HepG2 (cell line): ENCODE results near the gene OR8B4. TPM values are rescaled to one million over a fixed set of nuclear protein-coding genes. Genes with fewer than 3 reads are reported as not detected.

Source experiments
- ATAC-seq: fragments of 200-7000 bp; cut with Tn5 transposase; 3 replicates; pipeline ENCODE4 v1.9.1; 2020; ENCODE audit warnings: mild to moderate bottlenecking, moderate library complexity
- BruUV-seq: library from RNA; stranded (reverse); fragments of 400-500 nt; replicated peaks from 2 replicates; lab custom pipeline; 2021; lab: Mats Ljungman, UMichigan
- CTCF ChIA-PET: fragments of 300-600 bp; formaldehyde crosslinking; extraction: SDS; loops from one replicate; lab custom pipeline; 2021; ENCODE audit warnings: low total read pairs, inconsistent platforms, low intra/inter-chr PET ratio; lab: Yijun Ruan, JAX
- POLR2A ChIA-PET: fragments of 350-600 bp; sonication (Branson Sonifier 250); formaldehyde crosslinking; loops from one replicate; lab custom pipeline; 2020; ENCODE audit warnings: antibody characterized with exemption, inconsistent platforms; lab: Yijun Ruan, JAX
- DNase-seq: peaks from one replicate; pipeline ENCODE4 v3.0.0-alpha.2; 2015; ENCODE audit warnings: low spot score
- FAIRE-seq: peaks from 3 replicates; lab custom pipeline; 2011; peaks lifted over from hg19 to GRCh38; lab: Jason Lieb, UNC
- H2AFZ ChIP-seq: one replicate; pipeline ENCODE4 v1.6.1; 2011; ENCODE audit warnings: low read length, inconsistent platforms
- H3K27ac ChIP-seq: fragments of 300-600 bp; 3 replicates; pipeline ENCODE4 v1.8.0; 2011; ENCODE audit warnings: mixed run types, mild to moderate bottlenecking, mixed read lengths, low read length, inconsistent platforms; ENCODE audit not compliant: insufficient read depth; ENCODE audit errors: extremely low read length
- H3K27me3 ChIP-seq, 2 experiments: fragments of 200-600 bp in 1 of 2; 2 replicates in 1 of 2; 3 replicates in 1 of 2; pipeline versions ENCODE4 v1.6.0 to v1.8.0; 2011; ENCODE audit warnings: low read length in 2 of 2, mild to moderate bottlenecking in 2 of 2, moderate library complexity in 2 of 2, inconsistent platforms in 1 of 2; ENCODE audit not compliant: insufficient read depth in 2 of 2, control insufficient read depth in 1 of 2
- H3K36me3 ChIP-seq, 2 experiments: fragments of 200-600 bp in 1 of 2; replicated peaks in 1 of 2; 2 replicates in 1 of 2; 3 replicates in 1 of 2; pipeline versions ENCODE4 v1.5.1 to v1.8.0; 2011; ENCODE audit warnings: low read length in 2 of 2, inconsistent platforms in 1 of 2; ENCODE audit not compliant: insufficient read depth in 2 of 2, control insufficient read depth in 1 of 2
- H3K4me1 ChIP-seq: 2 replicates; pipeline ENCODE4 v1.5.1; 2012; ENCODE audit warnings: low read length, inconsistent platforms; ENCODE audit not compliant: insufficient read depth
- H3K4me2 ChIP-seq: 2 replicates; pipeline ENCODE4 v1.6.0; 2011; ENCODE audit warnings: low read depth, low read length, inconsistent platforms
- H3K4me3 ChIP-seq, 3 experiments: fragments of 200-600 bp in 1 of 3; sonication (generic), shearing (Covaris generic) in 1 of 3; replicated peaks in 1 of 3; 2 replicates each; pipeline ENCODE4 v1.5.1; 2011 to 2016; ENCODE audit warnings: low read length in 3 of 3, inconsistent platforms in 2 of 3, low read depth in 2 of 3, mild to moderate bottlenecking in 2 of 3, control low read depth in 1 of 3, mixed read lengths in 1 of 3; ENCODE audit not compliant: insufficient read depth in 1 of 3
- H3K79me2 ChIP-seq: one replicate; pipeline ENCODE4 v1.6.1; 2011; ENCODE audit warnings: low read length, inconsistent platforms; ENCODE audit not compliant: insufficient read depth
- H3K9ac ChIP-seq: 2 replicates; pipeline ENCODE4 v1.6.0; 2011; ENCODE audit warnings: mild to moderate bottlenecking, low read depth, low read length, inconsistent platforms; ENCODE audit not compliant: insufficient read depth
- H3K9me3 ChIP-seq: 2 replicates; pipeline ENCODE4 v1.5.1; 2012; ENCODE audit warnings: mild to moderate bottlenecking, low read length
- H4K20me1 ChIP-seq: 2 replicates; pipeline ENCODE4 v1.6.0; 2011; ENCODE audit warnings: inconsistent platforms, mild to moderate bottlenecking, low read length, moderate library complexity; ENCODE audit not compliant: insufficient read depth
- ATRX ChIP-seq: sonication (generic); formaldehyde crosslinking; IDR thresholded peaks from 2 replicates; pipeline ENCODE4 v1.4.0; 2020; ENCODE audit warnings: missing genetic modification reagents, borderline replicate concordance
- DR1 ChIP-seq: sonication (generic); formaldehyde crosslinking; IDR thresholded peaks from 2 replicates; pipeline ENCODE4 v1.8.0; 2021; ENCODE audit warnings: mild to moderate bottlenecking, missing genetic modification reagents, inconsistent platforms
- ERF ChIP-seq: IDR thresholded peaks from 2 replicates; pipeline ENCODE4 v1.6.1; 2018; ENCODE audit warnings: missing biosample characterization, missing genetic modification reagents
- IKZF1 ChIP-seq: fragments of 450-650 bp; IDR thresholded peaks from 2 replicates; pipeline ENCODE4 v1.7.1; 2016
- KLF6 ChIP-seq: IDR thresholded peaks from 2 replicates; pipeline ENCODE4 v1.8.0; 2016; ENCODE audit warnings: missing biosample characterization, missing genetic modification reagents
- NCOA1 ChIP-seq: sonication (generic); formaldehyde crosslinking; IDR thresholded peaks from 2 replicates; pipeline ENCODE4 v1.9.0; 2021; ENCODE audit warnings: missing genetic modification reagents
- RFX3 ChIP-seq: IDR thresholded peaks from 2 replicates; pipeline ENCODE4 v1.6.1; 2016; ENCODE audit warnings: missing biosample characterization, missing genetic modification reagents
- SIN3B ChIP-seq: fragments of 150-350 bp; IDR thresholded peaks from 2 replicates; pipeline ENCODE4 v1.6.1; 2014; ENCODE audit warnings: low read length
- TEAD2 ChIP-seq: sonication (generic); formaldehyde crosslinking; IDR thresholded peaks from 2 replicates; pipeline ENCODE4 v1.9.0; 2021; ENCODE audit warnings: missing genetic modification reagents
- ZFX ChIP-seq: sonication (generic); formaldehyde crosslinking; IDR thresholded peaks from 2 replicates; pipeline ENCODE4 v1.4.0; 2020; ENCODE audit warnings: mild to moderate bottlenecking, low read depth, missing genetic modification reagents, moderate library complexity
- ZIK1 ChIP-seq: sonication (generic); formaldehyde crosslinking; IDR thresholded peaks from 2 replicates; pipeline ENCODE4 v1.5.0; 2020; ENCODE audit warnings: mild to moderate bottlenecking, low read depth, missing genetic modification reagents, borderline replicate concordance
- ZNF383 ChIP-seq: sonication (generic); formaldehyde crosslinking; IDR thresholded peaks from 2 replicates; pipeline ENCODE4 v1.4.0; 2020; ENCODE audit warnings: missing genetic modification reagents, mild to moderate bottlenecking, borderline replicate concordance
- ZNF557 ChIP-seq: sonication (generic); formaldehyde crosslinking; IDR thresholded peaks from 2 replicates; pipeline ENCODE4 v1.4.0; 2020; ENCODE audit warnings: missing genetic modification reagents
- ZNF746 ChIP-seq: sonication (generic); formaldehyde crosslinking; IDR thresholded peaks from 2 replicates; pipeline ENCODE4 v1.8.0; 2022; ENCODE audit warnings: mild to moderate bottlenecking, missing genetic modification reagents
- WGBS: methylation state at CpG from one replicate; pipeline ENCODE4 v1.1.6; 2017; ENCODE audit warnings: low lambda C conversion rate; 5-methylcytosine and 5-hydroxymethylcytosine counted together
- in situ Hi-C: cut with HindIII; loops from 2 replicates; pipeline ENCODE4 v1.10.0; 2017; ENCODE audit warnings: low pct_unique_long_range_greater_than_20kb; ENCODE audit not compliant: extremely low pct_ligation_motif_present
- intact Hi-C: fragments of 100-400 bp; cut with micrococcal nuclease; formaldehyde crosslinking; loops from one replicate; pipeline ENCODE4 v1.10.0; 2022; ENCODE audit not compliant: unreplicated experiment
- polyA plus RNA-seq, 8 experiments: library from polyadenylated mRNA; depleted of rRNA in 3 of 8; stranded (reverse) in 7 of 8; unstranded in 1 of 8; fragments of >200 nt; fragmentation: Illumina TruSeq in 4 of 8; extraction: Trizol in 4 of 8; gene quantifications; 2 replicates each; pipeline versions ENCODE4 v1.2.1 to v1.2.3, GENCODE V29; 2011 to 2016; ENCODE audit warnings: low read depth in 4 of 8, missing spikeins in 1 of 8, mixed read lengths in 1 of 8; ENCODE audit not compliant: insufficient read depth in 1 of 8
- total RNA-seq, 5 experiments: library from RNA; depleted of rRNA; stranded (reverse); fragments of >200 nt; fragmentation: Illumina TruSeq; extraction: Trizol; gene quantifications; 2 replicates each; pipeline ENCODE4 v1.2.3, GENCODE V29; 2016; ENCODE audit warnings: low read depth in 1 of 5
- TF ChIP-seq, protein P1 (sequence below): sonication (generic); formaldehyde crosslinking; IDR thresholded peaks from 2 replicates; pipeline ENCODE4 v1.5.0; 2020; ENCODE audit warnings: mild to moderate bottlenecking, missing genetic modification reagents, borderline replicate concordance
- TF ChIP-seq, protein P2 (sequence below): sonication (generic); formaldehyde crosslinking; IDR thresholded peaks from 2 replicates; pipeline ENCODE4 v1.8.1; 2023; ENCODE audit warnings: mild to moderate bottlenecking, moderate library complexity, missing genetic modification reagents

OR8B4 gene
- total and polyA plus RNA-seq, 2 of the 13 experiments (the other 11 are each of a cell fraction or from before 2014, with no cell fraction given), result not detected

DNA sequence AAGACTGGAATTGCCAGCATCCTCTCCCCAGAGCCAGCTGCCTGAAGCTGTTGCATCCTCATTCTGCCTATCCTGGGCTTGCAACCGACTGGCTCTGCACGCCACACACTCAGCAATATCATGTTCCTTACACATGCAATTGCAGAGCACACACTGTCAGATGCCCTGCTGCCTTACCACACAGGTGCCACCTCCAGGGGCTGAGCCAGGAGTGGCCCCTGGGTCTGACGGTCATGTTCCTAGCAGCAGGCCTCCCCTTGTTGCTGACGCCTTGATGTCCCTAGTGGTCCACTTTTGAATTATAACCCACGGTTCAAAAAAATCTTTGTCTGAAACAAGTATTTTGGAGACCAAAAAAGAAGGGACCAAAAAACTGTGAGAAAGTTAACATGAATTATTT, 39.3 kb upstream of the OR8B4 start:
- no peak overlapping the region for H2AFZ ChIP-seq
- CTCF ChIA-PET, result no interaction called here
- ATAC-seq (no peak; the same call in 2 of the 3 replicates), FAIRE-seq (no peak), DNase-seq (no peak)
- no peak overlapping the region for H3K4me3 ChIP-seq
- H3K79me2 ChIP-seq, result no peaks in the 10 kb centered on the region
- TF ChIP-seq KLF6 (no peak), ZFX (CRISPR knock-in tag) (no peak), ZNF746 (CRISPR knock-in tag) (no peak), ERF (CRISPR knock-in tag) (no peak), DR1 (no peak), NCOA1 (no peak), ZNF383 (CRISPR knock-in tag) (no peak), IKZF1 (no peak), ZIK1 (CRISPR knock-in tag) (no peak), TEAD2 (no peak), SIN3B (no peak), ZNF557 (CRISPR knock-in tag) (no peak), RFX3 (CRISPR knock-in tag) (no peak), ATRX (CRISPR knock-in tag) (no peak)
- TF ChIP-seq, protein P1, sequence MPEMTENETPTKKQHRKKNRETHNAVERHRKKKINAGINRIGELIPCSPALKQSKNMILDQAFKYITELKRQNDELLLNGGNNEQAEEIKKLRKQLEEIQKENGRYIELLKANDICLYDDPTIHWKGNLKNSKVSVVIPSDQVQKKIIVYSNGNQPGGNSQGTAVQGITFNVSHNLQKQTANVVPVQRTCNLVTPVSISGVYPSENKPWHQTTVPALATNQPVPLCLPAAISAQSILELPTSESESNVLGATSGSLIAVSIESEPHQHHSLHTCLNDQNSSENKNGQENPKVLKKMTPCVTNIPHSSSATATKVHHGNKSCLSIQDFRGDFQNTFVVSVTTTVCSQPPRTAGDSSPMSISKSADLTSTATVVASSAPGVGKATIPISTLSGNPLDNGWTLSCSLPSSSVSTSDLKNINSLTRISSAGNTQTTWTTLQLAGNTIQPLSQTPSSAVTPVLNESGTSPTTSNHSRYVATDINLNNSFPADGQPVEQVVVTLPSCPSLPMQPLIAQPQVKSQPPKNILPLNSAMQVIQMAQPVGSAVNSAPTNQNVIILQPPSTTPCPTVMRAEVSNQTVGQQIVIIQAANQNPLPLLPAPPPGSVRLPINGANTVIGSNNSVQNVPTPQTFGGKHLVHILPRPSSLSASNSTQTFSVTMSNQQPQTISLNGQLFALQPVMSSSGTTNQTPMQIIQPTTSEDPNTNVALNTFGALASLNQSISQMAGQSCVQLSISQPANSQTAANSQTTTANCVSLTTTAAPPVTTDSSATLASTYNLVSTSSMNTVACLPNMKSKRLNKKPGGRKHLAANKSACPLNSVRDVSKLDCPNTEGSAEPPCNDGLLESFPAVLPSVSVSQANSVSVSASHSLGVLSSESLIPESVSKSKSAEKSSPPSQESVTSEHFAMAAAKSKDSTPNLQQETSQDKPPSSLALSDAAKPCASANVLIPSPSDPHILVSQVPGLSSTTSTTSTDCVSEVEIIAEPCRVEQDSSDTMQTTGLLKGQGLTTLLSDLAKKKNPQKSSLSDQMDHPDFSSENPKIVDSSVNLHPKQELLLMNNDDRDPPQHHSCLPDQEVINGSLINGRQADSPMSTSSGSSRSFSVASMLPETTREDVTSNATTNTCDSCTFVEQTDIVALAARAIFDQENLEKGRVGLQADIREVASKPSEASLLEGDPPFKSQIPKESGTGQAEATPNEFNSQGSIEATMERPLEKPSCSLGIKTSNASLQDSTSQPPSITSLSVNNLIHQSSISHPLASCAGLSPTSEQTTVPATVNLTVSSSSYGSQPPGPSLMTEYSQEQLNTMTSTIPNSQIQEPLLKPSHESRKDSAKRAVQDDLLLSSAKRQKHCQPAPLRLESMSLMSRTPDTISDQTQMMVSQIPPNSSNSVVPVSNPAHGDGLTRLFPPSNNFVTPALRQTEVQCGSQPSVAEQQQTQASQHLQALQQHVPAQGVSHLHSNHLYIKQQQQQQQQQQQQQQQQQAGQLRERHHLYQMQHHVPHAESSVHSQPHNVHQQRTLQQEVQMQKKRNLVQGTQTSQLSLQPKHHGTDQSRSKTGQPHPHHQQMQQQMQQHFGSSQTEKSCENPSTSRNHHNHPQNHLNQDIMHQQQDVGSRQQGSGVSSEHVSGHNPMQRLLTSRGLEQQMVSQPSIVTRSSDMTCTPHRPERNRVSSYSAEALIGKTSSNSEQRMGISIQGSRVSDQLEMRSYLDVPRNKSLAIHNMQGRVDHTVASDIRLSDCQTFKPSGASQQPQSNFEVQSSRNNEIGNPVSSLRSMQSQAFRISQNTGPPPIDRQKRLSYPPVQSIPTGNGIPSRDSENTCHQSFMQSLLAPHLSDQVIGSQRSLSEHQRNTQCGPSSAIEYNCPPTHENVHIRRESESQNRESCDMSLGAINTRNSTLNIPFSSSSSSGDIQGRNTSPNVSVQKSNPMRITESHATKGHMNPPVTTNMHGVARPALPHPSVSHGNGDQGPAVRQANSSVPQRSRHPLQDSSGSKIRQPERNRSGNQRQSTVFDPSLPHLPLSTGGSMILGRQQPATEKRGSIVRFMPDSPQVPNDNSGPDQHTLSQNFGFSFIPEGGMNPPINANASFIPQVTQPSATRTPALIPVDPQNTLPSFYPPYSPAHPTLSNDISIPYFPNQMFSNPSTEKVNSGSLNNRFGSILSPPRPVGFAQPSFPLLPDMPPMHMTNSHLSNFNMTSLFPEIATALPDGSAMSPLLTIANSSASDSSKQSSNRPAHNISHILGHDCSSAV (CRISPR knock-in tag), result no peak
- TF ChIP-seq, protein P2, sequence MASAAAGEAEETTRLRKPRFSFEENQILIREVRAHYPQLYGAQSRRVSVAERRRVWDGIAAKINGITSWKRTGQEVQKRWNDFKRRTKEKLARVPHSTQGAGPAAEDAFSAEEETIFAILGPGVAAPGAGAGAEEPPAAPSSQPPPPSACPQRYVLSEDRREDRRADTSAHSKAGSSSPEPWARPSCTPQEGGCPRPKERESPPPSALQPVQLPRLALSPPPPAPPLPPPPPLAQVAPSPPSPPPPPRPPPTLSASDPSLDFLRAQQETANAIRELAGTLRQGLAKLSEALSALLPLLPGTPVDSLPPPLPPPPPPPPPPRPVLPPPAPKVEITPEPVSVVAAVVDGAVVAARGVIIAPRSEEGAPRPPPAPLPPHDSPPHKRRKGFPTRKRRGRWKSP (CRISPR knock-in tag), result no peak
- no peak overlapping the region for H3K4me2 ChIP-seq
- no peaks in the 10 kb centered on the region for H4K20me1 ChIP-seq
- no peak overlapping the region for H3K27ac ChIP-seq
- in situ Hi-C loops (no loop called here), intact Hi-C loops (no loop called here)
- H3K4me1 ChIP-seq, result no peaks in the 10 kb centered on the region
- POLR2A ChIA-PET, result no interaction called here
- no peak overlapping the region for H3K9ac ChIP-seq
- no peaks in the 10 kb centered on the region for H3K36me3 ChIP-seq
- H3K27me3 ChIP-seq, result no peaks in the 10 kb centered on the region
- WGBS, result 2% methylated on average over 5 of the region's 5 CpGs
- BruUV-seq, result no TSS peak
- no peaks in the 10 kb centered on the region for H3K9me3 ChIP-seq
